Brain microvascular endothelial cell (primary cell): Measurements from ENCODE around the gene ZFHX2.
A peak's percentile ranks its signal among the peaks of the same experiment; 100 is the strongest.
"Not testable (repeated sequence)": the region's sequence is repeated elsewhere in the genome, so short reads cannot be mapped to it uniquely, and the experiment has no call there.

ENCODE experiments used
- DNase-seq: peaks from one replicate; pipeline ENCODE4 v3.0.0-alpha.2; 2020
- H3K27ac ChIP-seq: fragments of 250-450 bp; sonication (Bioruptor Pico); 2 replicates; pipeline ENCODE4 v1.5.1; 2020; ENCODE audit warnings: mild to moderate bottlenecking, moderate library complexity
- H3K27me3 ChIP-seq: fragments of 250-450 bp; sonication (Bioruptor Pico); replicated peaks from 2 replicates; pipeline ENCODE4 v1.5.1; 2020; ENCODE audit warnings: mild to moderate bottlenecking
- H3K36me3 ChIP-seq: fragments of 250-450 bp; sonication (Bioruptor Pico); replicated peaks from 2 replicates; pipeline ENCODE4 v1.5.1; 2020; ENCODE audit warnings: mild to moderate bottlenecking
- H3K4me3 ChIP-seq: 2 replicates; pipeline ENCODE4 v1.5.1; 2011; ENCODE audit warnings: low read depth, mild to moderate bottlenecking, control low read depth, low read length, moderate library complexity
- CTCF ChIP-seq: IDR thresholded peaks from 2 replicates; pipeline ENCODE4 v1.5.1; 2011; ENCODE audit warnings: low read depth, mild to moderate bottlenecking, moderate library complexity, low read length, control low read depth, inconsistent platforms; ENCODE audit errors: missing control alignments
- in situ Hi-C: cut with HindIII; loops from 2 replicates; pipeline ENCODE4 v1.10.0; 2017; ENCODE audit warnings: low sequenced_read_pairs, low pct_ligation_motif_present

ZFHX2 gene

GRCh38 chr14:23588884-23589598 is 37.5 kb upstream of the ZFHX2 start:
- TF ChIP-seq CTCF: peak; percentile 90
- in situ Hi-C loops: no loop called here
- peak; percentile 91 for DNase-seq
- no peak overlapping the region for H3K27ac ChIP-seq
- H3K27me3 ChIP-seq: no peaks in the 10 kb centered on the region
- H3K36me3 ChIP-seq: no peaks in the 10 kb centered on the region
- no peak overlapping the region for H3K4me3 ChIP-seq

- H3K36me3 ChIP-seq, H3K27ac ChIP-seq: not testable (repeated sequence)
These were observed 33.1 kb upstream of the ZFHX2 start for GRCh38 chr14:23584527-23585203.

GRCh38 chr14:23583761-23584526 is 32.4 kb upstream of the ZFHX2 start:
- H3K27me3 ChIP-seq, in situ Hi-C loops, H3K4me3 ChIP-seq, H3K36me3 ChIP-seq, H3K27ac ChIP-seq, DNase-seq: not testable (repeated sequence)

More at GRCh38 chr14:23584527-23585203, 33.1 kb upstream of the ZFHX2 start:
- in situ Hi-C loops, H3K27me3 ChIP-seq, DNase-seq, H3K4me3 ChIP-seq: not testable (repeated sequence)

- H3K27ac ChIP-seq: no peak overlapping the region
- TF ChIP-seq CTCF: no peak
- peaks cover 15% of the 10 kb centered on the region for H3K27me3 ChIP-seq
- H3K36me3 ChIP-seq: no peaks in the 10 kb centered on the region
- in situ Hi-C loops: no loop called here
- DNase-seq: no peak
- no peak overlapping the region for H3K4me3 ChIP-seq
These were observed 31.6 kb upstream of the ZFHX2 start for GRCh38 chr14:23582906-23583760.

- no peak for DNase-seq
- peaks cover 35% of the 10 kb centered on the region for H3K27me3 ChIP-seq
- in situ Hi-C loops: no loop called here
- H3K4me3 ChIP-seq: no peak overlapping the region
- TF ChIP-seq CTCF: no peak
- H3K36me3 ChIP-seq: no peaks in the 10 kb centered on the region
- no peak overlapping the region for H3K27ac ChIP-seq
These were observed 29.4 kb upstream of the ZFHX2 start for GRCh38 chr14:23580948-23581281.

- no peak for TF ChIP-seq CTCF
- Histone ChIP-seq H3K27ac (no peak overlapping the region), H3K4me3 (no peak overlapping the region), H3K36me3 (no peaks in the 10 kb centered on the region), H3K27me3 (peaks cover 40% of the 10 kb centered on the region)
- no peak for DNase-seq
- in situ Hi-C loops: no loop called here
These were observed 28.8 kb upstream of the ZFHX2 start for GRCh38 chr14:23580152-23580926.
